Left lung (tissue), 10 donors: ENCODE data around the gene N4BP2. TPM values are rescaled to one million over a fixed set of nuclear protein-coding genes. Genes with fewer than 3 reads are reported as not detected.

Experiments used
- ATAC-seq: fragments of 200-7000 bp; cut with Tn5 transposase; one replicate; pipeline ENCODE4 v1.9.1; 2020; ENCODE audit warnings: moderate library complexity
- DNase-seq, 4 donors: peaks; one replicate each; pipeline ENCODE4 v3.0.0-alpha.2; 2013 to 2020
- H3K27ac ChIP-seq, 2 donors: fragments of 200-600 bp; sonication (generic) in 1 of 2; one replicate each; pipeline versions ENCODE4 v1.5.0 to v1.8.0; 2020 to 2021
- H3K27me3 ChIP-seq, 2 donors: fragments of 200-600 bp; sonication (generic) in 1 of 2; one replicate each; pipeline versions ENCODE4 v1.5.0 to v1.8.0; 2020 to 2021
- H3K36me3 ChIP-seq, 2 donors: fragments of 200-600 bp; sonication (generic) in 1 of 2; one replicate each; pipeline versions ENCODE4 v1.5.0 to v1.8.0; 2020 to 2021
- H3K4me1 ChIP-seq, 2 donors: fragments of 200-600 bp; one replicate each; pipeline ENCODE4 v1.8.0; 2021
- H3K4me3 ChIP-seq, 2 donors: fragments of 200-600 bp; sonication (generic) in 1 of 2; one replicate each; pipeline versions ENCODE4 v1.5.0 to v1.8.0; 2020 to 2021; ENCODE audit warnings: mild to moderate bottlenecking in 1 of 2
- H3K9me3 ChIP-seq, 2 donors: fragments of 200-600 bp; sonication (generic) in 1 of 2; one replicate each; pipeline versions ENCODE4 v1.5.0 to v1.8.0; 2020 to 2021
- intact Hi-C, 2 donors: fragments of 100-400 bp; cut with DNase I; formaldehyde crosslinking; loops; one replicate each; pipeline versions ENCODE4 v1.11.2 to v1.14.2; 2022
- polyA plus RNA-seq, 6 donors: library from polyadenylated mRNA; unstranded; fragments of 120-200 nt; gene quantifications; one replicate each; pipeline ENCODE4 v1.2.1, GENCODE V29; 2013; ENCODE audit not compliant: insufficient read length in 6 of 6
- total RNA-seq, 2 donors: library from RNA; stranded (reverse); fragmentation: NEBNext Ultra II Directional; extraction: Animal tissue kit (Norgen Biotek cat#: 25700); gene quantifications; one replicate each; pipeline ENCODE4 v1.2.1, GENCODE V29; 2021
- TF ChIP-seq, protein P1 (sequence below), 2 donors: fragments of 200-600 bp; sonication (generic) in 1 of 2; IDR thresholded peaks; one replicate each; pipeline versions ENCODE4 v1.5.0 to v1.8.0; 2021; ENCODE audit warnings: antibody characterized with exemption in 2 of 2
- donor health status: DM: no; HTN: yes; CAD: no.
- donor health status: DM: no; HTN: no; CAD: no.

Gene N4BP2
- total and polyA plus RNA-seq, 8 donors, result 5.9 to 22.3 (median 18.8) TPM

DNA sequence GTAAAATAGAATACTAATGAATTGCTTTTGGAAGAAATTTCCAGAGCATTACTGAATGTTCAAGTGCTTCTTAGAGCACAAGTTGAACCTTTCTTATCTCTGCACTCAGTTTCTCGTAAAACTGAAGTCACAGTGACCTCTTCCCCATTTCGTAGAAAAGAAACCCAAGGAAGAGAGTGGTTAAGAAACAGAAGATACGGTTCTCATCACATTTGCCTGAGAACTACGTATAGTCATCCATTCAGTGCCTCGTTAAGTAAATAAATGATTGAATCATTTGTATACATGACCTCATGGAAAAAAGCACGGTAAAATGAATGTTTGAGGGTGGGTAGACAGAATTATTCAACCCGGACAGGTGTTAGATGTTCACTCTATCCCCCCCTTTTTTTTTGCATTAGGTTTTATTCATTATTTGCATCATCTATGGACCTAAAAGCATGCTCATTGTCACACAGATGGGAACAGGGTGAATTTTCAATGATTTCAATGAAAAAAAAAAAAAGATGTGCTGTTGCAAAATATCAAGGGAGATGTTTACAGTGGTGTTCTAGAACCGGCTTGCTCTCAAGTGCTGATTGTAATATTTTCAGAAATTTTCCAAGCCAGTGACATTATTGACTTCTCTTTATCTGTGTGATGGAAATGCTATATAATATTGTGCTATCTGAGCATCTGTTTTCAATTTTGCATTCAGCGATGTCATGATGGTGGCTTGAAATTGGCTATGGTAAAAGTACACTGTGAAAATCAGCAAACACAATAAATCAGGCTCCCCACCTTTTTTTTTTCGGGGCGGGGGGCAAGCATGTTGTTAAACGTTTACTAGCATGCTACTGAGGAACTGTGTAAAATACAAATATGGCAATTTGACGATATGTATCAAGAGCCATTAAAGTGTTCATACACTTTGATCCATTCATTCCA, 144.5 kb downstream of the N4BP2 start:
- intact Hi-C loops, result no loop called here
- peak overlapping the region; percentile 54 to 92 for H3K27ac ChIP-seq

DNA sequence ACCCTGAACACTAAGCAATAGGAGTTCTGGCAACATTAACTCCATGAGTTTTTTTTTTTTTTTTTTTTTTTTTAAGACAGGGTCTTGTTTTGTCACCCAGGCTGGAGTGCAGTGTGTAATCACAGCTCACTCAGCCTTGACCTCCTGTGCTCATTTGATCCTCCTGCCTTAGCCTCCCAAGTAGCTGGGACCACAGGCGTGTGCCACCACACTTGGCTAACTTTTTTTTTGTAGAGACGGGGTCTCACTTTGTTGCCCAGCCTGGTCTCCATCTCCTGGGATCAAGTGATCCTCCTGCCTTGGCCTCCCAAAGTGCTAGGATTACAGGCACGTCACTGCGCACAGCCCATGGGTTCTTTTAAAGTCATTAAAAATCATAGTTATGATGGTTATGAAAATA, 145.2 kb downstream of the N4BP2 start:
- intact Hi-C loops, result no loop called here
- DNase-seq (no peak), ATAC-seq (no peak)
- Histone ChIP-seq H3K4me3 (no peak overlapping the region), H3K9me3 (no peaks in the 10 kb centered on the region), H3K27ac (peak overlapping the region in 1 of 2 donors; percentile 92), H3K4me1 (peaks cover 0 to 66% of the 10 kb centered on the region in 2 donors), H3K27me3 (no peaks in the 10 kb centered on the region), H3K36me3 (no peaks in the 10 kb centered on the region)
- TF ChIP-seq, protein P1, sequence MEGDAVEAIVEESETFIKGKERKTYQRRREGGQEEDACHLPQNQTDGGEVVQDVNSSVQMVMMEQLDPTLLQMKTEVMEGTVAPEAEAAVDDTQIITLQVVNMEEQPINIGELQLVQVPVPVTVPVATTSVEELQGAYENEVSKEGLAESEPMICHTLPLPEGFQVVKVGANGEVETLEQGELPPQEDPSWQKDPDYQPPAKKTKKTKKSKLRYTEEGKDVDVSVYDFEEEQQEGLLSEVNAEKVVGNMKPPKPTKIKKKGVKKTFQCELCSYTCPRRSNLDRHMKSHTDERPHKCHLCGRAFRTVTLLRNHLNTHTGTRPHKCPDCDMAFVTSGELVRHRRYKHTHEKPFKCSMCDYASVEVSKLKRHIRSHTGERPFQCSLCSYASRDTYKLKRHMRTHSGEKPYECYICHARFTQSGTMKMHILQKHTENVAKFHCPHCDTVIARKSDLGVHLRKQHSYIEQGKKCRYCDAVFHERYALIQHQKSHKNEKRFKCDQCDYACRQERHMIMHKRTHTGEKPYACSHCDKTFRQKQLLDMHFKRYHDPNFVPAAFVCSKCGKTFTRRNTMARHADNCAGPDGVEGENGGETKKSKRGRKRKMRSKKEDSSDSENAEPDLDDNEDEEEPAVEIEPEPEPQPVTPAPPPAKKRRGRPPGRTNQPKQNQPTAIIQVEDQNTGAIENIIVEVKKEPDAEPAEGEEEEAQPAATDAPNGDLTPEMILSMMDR (IDR thresholded peaks at IDR 0.05), result no peak

More for the DNA sequence above, 144.5 kb downstream of the N4BP2 start:
- TF ChIP-seq, protein P1 (IDR thresholded peaks at IDR 0.05), result no peak
- peak overlapping the region; percentile 3 to 32 for H3K4me3 ChIP-seq
- H3K36me3 ChIP-seq, result no peaks in the 10 kb centered on the region
- ATAC-seq, result peak; percentile 37
- DNase-seq, result no peak
- H3K9me3 ChIP-seq, result no peaks in the 10 kb centered on the region
- peaks cover 0 to 58% of the 10 kb centered on the region in 2 donors for H3K4me1 ChIP-seq
- no peaks in the 10 kb centered on the region for H3K27me3 ChIP-seq

DNA sequence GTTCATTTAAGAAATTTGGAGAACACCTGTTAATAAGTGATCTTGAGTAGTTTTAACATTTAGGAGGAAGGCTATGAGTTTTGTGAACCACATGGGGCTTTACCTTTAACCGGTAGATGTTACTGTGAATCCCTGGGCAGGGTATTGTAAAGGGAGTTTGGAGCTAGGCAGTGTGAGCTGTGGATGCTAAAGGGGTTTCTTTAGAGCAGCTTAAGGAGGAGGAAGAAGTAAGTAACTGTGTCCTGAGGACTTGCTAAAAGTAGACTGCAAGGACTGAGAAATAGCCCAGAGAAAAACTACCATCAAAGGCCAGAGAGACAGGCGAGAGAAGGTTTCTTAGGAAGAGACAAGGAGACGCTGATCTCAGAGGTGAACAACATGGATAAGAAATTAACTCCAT, 145.8 kb downstream of the N4BP2 start:
- TF ChIP-seq, protein P1 (IDR thresholded peaks at IDR 0.05), result no peak
- Histone ChIP-seq H3K4me3 (no peak overlapping the region), H3K4me1 (peaks cover 0 to 70% of the 10 kb centered on the region in 2 donors), H3K36me3 (no peaks in the 10 kb centered on the region), H3K27me3 (no peaks in the 10 kb centered on the region), H3K9me3 (no peaks in the 10 kb centered on the region), H3K27ac (peak overlapping the region in 1 of 2 donors; percentile 6)
- ATAC-seq (no peak), DNase-seq (no peak)
- intact Hi-C loops, result no loop called here

DNA sequence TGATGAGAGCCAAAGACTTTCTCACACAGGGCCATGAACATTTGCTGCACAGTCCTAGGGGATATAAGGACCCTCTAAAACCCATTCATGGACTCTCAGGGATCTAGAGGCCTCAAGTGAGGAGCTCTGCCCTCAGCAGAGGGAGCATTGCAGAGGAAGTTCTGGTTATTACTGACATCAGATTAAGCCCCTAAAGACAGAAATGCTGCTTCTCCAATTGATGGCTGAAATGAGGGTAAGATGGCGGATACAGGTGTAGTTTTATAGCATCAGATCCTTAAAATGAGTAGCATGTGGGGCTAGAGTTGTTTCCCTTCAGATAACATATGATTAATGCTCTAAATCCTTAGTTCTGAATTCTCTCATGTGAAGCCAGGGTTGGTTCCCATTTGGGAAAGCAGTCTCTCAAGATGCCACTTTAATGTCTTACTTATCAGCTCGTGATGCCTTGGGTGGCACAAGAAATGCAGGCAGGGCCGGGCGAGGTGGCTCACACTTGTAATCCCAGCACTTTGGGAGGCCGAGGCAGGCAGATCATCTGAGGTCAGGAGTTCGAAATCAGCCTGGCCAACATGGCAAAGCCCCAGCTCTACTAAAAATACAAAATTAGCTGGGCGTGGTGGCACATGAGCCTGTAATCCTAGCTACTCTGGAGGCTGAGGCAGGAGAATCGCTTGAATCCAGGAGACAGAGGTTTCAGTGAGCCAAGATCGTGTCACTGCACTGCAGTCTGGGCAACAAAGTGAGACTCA, 148.0 kb downstream of the N4BP2 start:
- ATAC-seq (no peak), DNase-seq (no peak)
- Histone ChIP-seq H3K27ac (peak overlapping the region in 1 of 2 donors; percentile 89), H3K9me3 (no peaks in the 10 kb centered on the region), H3K27me3 (no peaks in the 10 kb centered on the region), H3K36me3 (no peaks in the 10 kb centered on the region), H3K4me1 (peaks cover 0 to 69% of the 10 kb centered on the region in 2 donors), H3K4me3 (no peak overlapping the region)
- TF ChIP-seq, protein P1 (IDR thresholded peaks at IDR 0.05), result no peak
- intact Hi-C loops, result no loop called here
